Upper lobe of left lung (tissue), 4 donors: Measurements from ENCODE around the gene TRAP1.
A peak's percentile ranks its signal among the peaks of the same experiment; 100 is the strongest.

Experiments used
- POLR2AphosphoS5 ChIP-seq, 2 donors: sonication (generic); formaldehyde crosslinking; IDR thresholded peaks; one replicate each; pipeline ENCODE4 v1.5.1; 2017; ENCODE audit warnings: antibody characterized with exemption in 2 of 2
- TF ChIP-seq, protein P1 (sequence below), 6 experiments: fragments of 450-650 bp in 4 of 6; fragments of 200-600 bp in 2 of 6; sonication (generic) in 2 of 6; IDR thresholded peaks; one replicate each; pipeline ENCODE4 v1.5.1; 2016 to 2019; ENCODE audit warnings: antibody characterized with exemption in 6 of 6

DNA sequence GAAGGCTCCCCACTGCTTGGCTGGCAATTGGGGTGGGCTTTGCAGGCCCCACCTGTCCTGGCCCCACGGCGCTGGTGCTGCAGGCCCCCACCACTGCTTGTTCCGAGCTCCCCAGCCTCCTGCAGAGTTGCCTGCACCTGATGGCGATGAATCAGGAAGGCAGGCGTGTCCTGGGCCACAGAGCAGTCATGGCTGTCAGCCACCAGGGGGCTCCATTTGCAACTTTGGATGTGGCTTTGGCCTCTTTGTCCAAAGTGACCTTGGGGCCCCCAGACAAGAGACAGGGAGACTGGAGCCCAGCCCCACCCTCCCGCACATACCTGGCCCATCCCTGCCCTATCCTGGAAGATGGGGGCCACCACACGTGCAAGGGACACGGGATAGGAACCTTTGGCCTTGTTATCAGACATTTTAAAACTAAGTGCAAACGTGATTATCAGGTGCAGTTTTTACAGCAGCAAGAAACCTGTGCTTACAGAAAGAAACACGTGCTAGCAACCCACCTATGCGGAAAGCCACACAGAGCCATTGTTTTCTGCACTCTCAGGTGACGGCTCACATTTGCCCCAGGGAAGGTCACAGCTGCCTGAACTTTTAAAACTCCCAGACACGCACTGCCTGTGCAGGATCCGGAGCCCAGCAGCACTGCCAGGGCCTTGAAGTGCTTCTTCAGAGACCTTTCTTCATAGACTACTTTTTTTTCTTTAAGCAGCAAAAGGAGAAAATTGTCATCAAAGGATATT, 62.9 kb downstream of the TRAP1 start, which contains the start of gene DNASE1:
- TF ChIP-seq, protein P1, sequence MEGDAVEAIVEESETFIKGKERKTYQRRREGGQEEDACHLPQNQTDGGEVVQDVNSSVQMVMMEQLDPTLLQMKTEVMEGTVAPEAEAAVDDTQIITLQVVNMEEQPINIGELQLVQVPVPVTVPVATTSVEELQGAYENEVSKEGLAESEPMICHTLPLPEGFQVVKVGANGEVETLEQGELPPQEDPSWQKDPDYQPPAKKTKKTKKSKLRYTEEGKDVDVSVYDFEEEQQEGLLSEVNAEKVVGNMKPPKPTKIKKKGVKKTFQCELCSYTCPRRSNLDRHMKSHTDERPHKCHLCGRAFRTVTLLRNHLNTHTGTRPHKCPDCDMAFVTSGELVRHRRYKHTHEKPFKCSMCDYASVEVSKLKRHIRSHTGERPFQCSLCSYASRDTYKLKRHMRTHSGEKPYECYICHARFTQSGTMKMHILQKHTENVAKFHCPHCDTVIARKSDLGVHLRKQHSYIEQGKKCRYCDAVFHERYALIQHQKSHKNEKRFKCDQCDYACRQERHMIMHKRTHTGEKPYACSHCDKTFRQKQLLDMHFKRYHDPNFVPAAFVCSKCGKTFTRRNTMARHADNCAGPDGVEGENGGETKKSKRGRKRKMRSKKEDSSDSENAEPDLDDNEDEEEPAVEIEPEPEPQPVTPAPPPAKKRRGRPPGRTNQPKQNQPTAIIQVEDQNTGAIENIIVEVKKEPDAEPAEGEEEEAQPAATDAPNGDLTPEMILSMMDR (IDR thresholded peaks at IDR 0.05) = peak; percentile 55 to 73 (median 66)
- TF ChIP-seq POLR2AphosphoS5 (IDR thresholded peaks at IDR 0.05) = no peak
